Kidney epithelial cell (primary cell): ENCODE data around the gene CFAP65. TPM values are rescaled to one million over a fixed set of nuclear protein-coding genes. Genes with fewer than 3 reads are reported as not detected.

ENCODE experiments used
- DNase-seq: peaks from one replicate; pipeline ENCODE4 v3.0.0-alpha.2; 2010; ENCODE audit warnings: low read depth
- H3K27me3 ChIP-seq: 2 replicates; pipeline ENCODE4 v1.6.0; 2011; ENCODE audit warnings: low read length; ENCODE audit not compliant: control insufficient read depth, insufficient read depth
- H3K36me3 ChIP-seq: 2 replicates; pipeline ENCODE4 v1.5.1; 2011; ENCODE audit warnings: low read length; ENCODE audit not compliant: control insufficient read depth, insufficient read depth
- H3K4me3 ChIP-seq: 2 replicates; pipeline ENCODE4 v1.5.1; 2011; ENCODE audit warnings: low read depth, mild to moderate bottlenecking, control low read depth, low read length
- CTCF ChIP-seq: IDR thresholded peaks from 2 replicates; pipeline ENCODE4 v1.5.1; 2011; ENCODE audit warnings: mild to moderate bottlenecking, moderate library complexity, low read length, control low read depth, inconsistent platforms; ENCODE audit not compliant: insufficient read depth, poor library complexity, severe bottlenecking
- total RNA-seq: library from RNA; depleted of rRNA; stranded (reverse); fragments of >200 nt; gene quantifications from 2 replicates; pipeline ENCODE4 v1.2.3, GENCODE V29; 2015

CFAP65 gene
- total RNA-seq, 1 donor from 2014 or later = not detected

- no peaks in the 10 kb centered on the region for H3K27me3 ChIP-seq
- no peak for DNase-seq
- H3K4me3 ChIP-seq = no peak overlapping the region
- H3K36me3 ChIP-seq = no peaks in the 10 kb centered on the region
- TF ChIP-seq CTCF = no peak
Observed at GRCh38 chr2:219086196-219086595, 44.9 kb upstream of the CFAP65 start.

DNA sequence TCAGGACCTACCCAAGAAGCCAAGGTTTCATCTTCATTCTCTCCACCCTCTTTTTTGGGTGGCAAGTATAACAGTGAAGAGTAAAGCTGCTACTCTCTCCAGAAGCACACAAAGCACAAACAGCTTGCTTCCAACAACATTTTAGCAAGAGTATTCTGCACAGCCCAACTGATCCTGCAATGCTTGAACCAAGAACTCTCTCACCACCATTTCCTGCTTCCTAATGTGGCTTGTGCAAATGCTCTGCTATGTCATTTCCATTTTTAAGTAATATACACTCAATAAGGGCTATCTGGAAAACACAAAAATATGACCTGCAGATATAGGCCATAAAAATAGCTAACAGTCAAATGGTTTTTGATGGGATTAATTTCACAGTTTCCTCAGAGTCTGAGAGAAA lies 43.5 kb upstream of the CFAP65 start:
- DNase-seq = no peak
- no peak for TF ChIP-seq CTCF
- Histone ChIP-seq H3K36me3 (no peaks in the 10 kb centered on the region), H3K4me3 (no peak overlapping the region), H3K27me3 (no peaks in the 10 kb centered on the region)

GRCh38 chr2:219082332-219082958 lies 41.1 kb upstream of the CFAP65 start:
- Histone ChIP-seq H3K36me3 (no peaks in the 10 kb centered on the region), H3K4me3 (no peak overlapping the region), H3K27me3 (no peaks in the 10 kb centered on the region)
- no peak for DNase-seq
- TF ChIP-seq CTCF = no peak

GRCh38 chr2:219081701-219082331 lies 40.5 kb upstream of the CFAP65 start:
- H3K4me3 ChIP-seq = no peak overlapping the region
- no peak for DNase-seq
- H3K27me3 ChIP-seq = no peaks in the 10 kb centered on the region
- no peak for TF ChIP-seq CTCF
- H3K36me3 ChIP-seq = no peaks in the 10 kb centered on the region

- Histone ChIP-seq H3K27me3 (no peaks in the 10 kb centered on the region), H3K36me3 (no peaks in the 10 kb centered on the region), H3K4me3 (no peak overlapping the region)
- TF ChIP-seq CTCF = no peak
- DNase-seq = no peak
Observed at GRCh38 chr2:219081096-219081495, 39.8 kb upstream of the CFAP65 start.

DNA sequence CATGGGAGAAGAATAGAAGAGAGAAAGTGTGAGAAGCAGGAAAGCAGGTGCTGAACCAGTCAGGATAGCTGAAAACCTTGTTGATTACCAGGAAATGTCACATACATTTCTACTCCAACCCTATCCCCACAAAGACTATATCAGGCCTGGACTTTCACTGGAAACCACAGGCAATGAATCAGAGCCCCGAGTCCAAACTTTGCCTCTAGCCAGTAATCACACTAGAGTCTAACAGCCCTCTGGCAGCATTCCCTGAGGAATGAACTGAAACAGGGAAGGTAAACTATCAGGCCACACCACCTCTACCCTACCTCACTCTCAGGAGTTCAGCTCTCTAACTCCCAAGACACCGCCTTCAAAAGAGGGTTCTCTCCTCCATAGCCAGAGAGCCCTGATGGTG lies 38.1 kb upstream of the CFAP65 start:
- no peak for TF ChIP-seq CTCF
- no peak for DNase-seq
- H3K4me3 ChIP-seq = no peak overlapping the region
- H3K27me3 ChIP-seq = no peaks in the 10 kb centered on the region
- H3K36me3 ChIP-seq = no peaks in the 10 kb centered on the region
